A673 (cell line): ENCODE data around the gene DOCK8. TPM values are rescaled to one million over a fixed set of nuclear protein-coding genes. Genes with fewer than 3 reads are reported as not detected.

Source experiments
- BruUV-seq: library from RNA; stranded (reverse); fragments of 400-500 nt; replicated peaks from 2 replicates; lab custom pipeline; 2021; lab: Mats Ljungman, UMichigan
- CTCF ChIA-PET: fragments of 300-600 bp; sonication (Branson Sonifier 250); formaldehyde crosslinking; loops from one replicate; lab custom pipeline; 2022; ENCODE audit warnings: antibody characterized with exemption; lab: Charles Lee
- POLR2A ChIA-PET: fragments of 300-600 bp; sonication (Branson Sonifier 250); formaldehyde crosslinking; loops from one replicate; lab custom pipeline; 2022; ENCODE audit warnings: antibody characterized with exemption; ENCODE audit not compliant: low non-redundant PET; lab: Charles Lee
- DNase-seq: peaks from one replicate; pipeline ENCODE4 v3.0.0-alpha.2; 2015; ENCODE audit warnings: low spot score
- H3K27ac ChIP-seq: fragments of 200-600 bp; sonication (generic); 2 replicates; pipeline ENCODE4 v1.5.1; 2016; ENCODE audit warnings: mixed run types, low read depth, mild to moderate bottlenecking, mixed read lengths, antibody characterized with exemption, low read length; ENCODE audit not compliant: poor library complexity, severe bottlenecking
- H3K27me3 ChIP-seq: fragments of 200-600 bp; sonication (generic); replicated peaks from 2 replicates; pipeline ENCODE4 v1.6.1; 2017; ENCODE audit warnings: mixed run types, low read depth, mild to moderate bottlenecking, mixed read lengths, antibody characterized with exemption, low read length; ENCODE audit not compliant: insufficient read depth, poor library complexity
- H3K36me3 ChIP-seq: fragments of 200-600 bp; sonication (generic); 2 replicates; pipeline ENCODE4 v1.6.1; 2016; ENCODE audit warnings: mixed run types, mild to moderate bottlenecking, mixed read lengths, antibody characterized with exemption, low read length; ENCODE audit not compliant: insufficient read depth, poor library complexity, severe bottlenecking
- H3K4me1 ChIP-seq: fragments of 200-600 bp; sonication (generic); 2 replicates; pipeline ENCODE4 v1.6.1; 2017; ENCODE audit warnings: mixed run types, mild to moderate bottlenecking, mixed read lengths, antibody characterized with exemption, low read length; ENCODE audit not compliant: insufficient read depth, poor library complexity, severe bottlenecking
- H3K4me3 ChIP-seq: fragments of 200-600 bp; sonication (generic); 2 replicates; pipeline ENCODE4 v1.5.1; 2016; ENCODE audit warnings: low read depth, mixed run types, mild to moderate bottlenecking, mixed read lengths, low read length; ENCODE audit not compliant: poor library complexity, severe bottlenecking
- H3K9me3 ChIP-seq: fragments of 200-600 bp; sonication (generic); 2 replicates; pipeline ENCODE4 v1.6.1; 2016; ENCODE audit warnings: mixed run types, low read depth, mild to moderate bottlenecking, mixed read lengths, antibody characterized with exemption, low read length; ENCODE audit not compliant: poor library complexity, severe bottlenecking
- CTCF ChIP-seq: fragments of 300-800, 200-600 bp; sonication (generic); conservative IDR thresholded peaks from 2 replicates; pipeline ENCODE4 v1.5.1; 2017; ENCODE audit warnings: low read depth, mild to moderate bottlenecking, antibody characterized with exemption, low read length, moderate library complexity, mixed read lengths
- EZH2 ChIP-seq: fragments of 200-600 bp; sonication (generic); IDR thresholded peaks from 2 replicates; pipeline ENCODE4 v1.6.1; 2017; ENCODE audit warnings: borderline replicate concordance, low read depth, mild to moderate bottlenecking, mixed read lengths, antibody characterized with exemption, low read length; ENCODE audit not compliant: poor library complexity, severe bottlenecking
- intact Hi-C: fragments of 100-400 bp; cut with micrococcal nuclease; formaldehyde crosslinking; loops from one replicate; pipeline ENCODE4 v1.10.0; 2022; ENCODE audit not compliant: unreplicated experiment
- total RNA-seq: library from RNA; stranded (reverse); gene quantifications from 2 replicates; pipeline ENCODE4 v1.2.3, GENCODE V29; 2021

DOCK8 gene
- total RNA-seq, 1 experiment from 2014 or later, result not detected

GRCh38 chr9:482739-483138, 268.1 kb downstream of the DOCK8 start:
- POLR2A ChIA-PET, result no interaction called here
- TF ChIP-seq CTCF, result no peak
- TF ChIP-seq EZH2, result no peak
- DNase-seq, result no peak
- H3K4me1 ChIP-seq, result no peaks in the 10 kb centered on the region
- CTCF ChIA-PET, result no interaction called here
- H3K36me3 ChIP-seq, result no peaks in the 10 kb centered on the region
- BruUV-seq, result no TSS peak
- no peaks in the 10 kb centered on the region for H3K27me3 ChIP-seq
- no peak overlapping the region for H3K27ac ChIP-seq
- H3K9me3 ChIP-seq, result no peaks in the 10 kb centered on the region
- intact Hi-C loops, result no loop called here
- H3K4me3 ChIP-seq, result no peak overlapping the region

GRCh38 chr9:486156-486555, 271.5 kb downstream of the DOCK8 start:
- no peak for DNase-seq
- Histone ChIP-seq H3K9me3 (no peaks in the 10 kb centered on the region), H3K27me3 (peaks cover 5% of the 10 kb centered on the region), H3K4me1 (no peaks in the 10 kb centered on the region), H3K36me3 (no peaks in the 10 kb centered on the region), H3K4me3 (no peak overlapping the region), H3K27ac (no peak overlapping the region)
- no peak for TF ChIP-seq EZH2
- TF ChIP-seq CTCF, result no peak
- no TSS peak for BruUV-seq
- ChIA-PET POLR2A (no interaction called here), CTCF (no interaction called here)
- intact Hi-C loops, result no loop called here

- no TSS peak for BruUV-seq
- Histone ChIP-seq H3K4me1 (no peaks in the 10 kb centered on the region), H3K4me3 (no peak overlapping the region), H3K27me3 (peaks cover 5% of the 10 kb centered on the region), H3K9me3 (no peaks in the 10 kb centered on the region), H3K27ac (no peak overlapping the region), H3K36me3 (no peaks in the 10 kb centered on the region)
- no peak for DNase-seq
- intact Hi-C loops, result no loop called here
- POLR2A ChIA-PET, result no interaction called here
- CTCF ChIA-PET, result no interaction called here
- no peak for TF ChIP-seq EZH2
- no peak for TF ChIP-seq CTCF
Observed at GRCh38 chr9:487429-487828, 272.8 kb downstream of the DOCK8 start.
